Measurements from ENCODE around the gene GMDS. TPM values are rescaled to one million over a fixed set of nuclear protein-coding genes. Genes with fewer than 3 reads are reported as not detected.

GMDS gene
- total and polyA plus RNA-seq, 2 donors (not counting 1 experiment from before 2014, with no cell fraction given): 11.5 to 16.4 TPM

DNA sequence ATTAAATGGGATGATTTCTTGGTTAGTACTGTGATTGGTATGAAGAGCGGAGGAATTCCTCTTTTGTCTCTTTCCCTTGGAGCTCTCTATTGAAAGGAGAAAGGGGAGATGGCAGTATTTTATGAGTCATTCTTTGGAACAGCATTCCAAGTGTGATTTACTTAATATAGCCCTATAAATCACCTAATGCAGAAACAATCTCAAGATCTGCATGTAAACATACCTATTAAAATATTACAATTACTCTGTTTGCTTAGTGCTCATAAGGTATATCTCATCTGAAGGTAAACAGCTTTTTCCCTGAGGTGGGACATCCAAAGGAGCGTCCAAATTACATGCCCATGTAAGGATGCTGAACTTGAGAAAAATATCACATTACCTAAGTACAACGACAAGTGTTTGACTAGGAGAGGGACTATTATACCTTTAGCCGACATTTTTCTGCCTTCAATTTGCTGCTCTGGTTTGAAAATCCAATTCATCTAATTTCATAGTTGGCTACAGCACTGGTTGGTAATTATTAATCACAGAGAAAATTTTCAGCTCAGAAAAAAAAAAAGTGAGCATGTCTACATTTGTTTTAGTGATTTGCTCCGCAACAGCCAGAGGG is 406.7 kb downstream of the GMDS start:
- Mint-ChIP-seq H3K4me1 (no peaks in the 10 kb centered on the region), H3K27ac (no peak overlapping the region), H3K27me3 (no peaks in the 10 kb centered on the region), H3K9me3 (ENCODE audit: insufficient read depth) (no peaks in the 10 kb centered on the region), H3K4me3 (no peak overlapping the region)
- H4K20me1 ChIP-seq (ENCODE audit: control insufficient read depth, insufficient read depth, low read length, poor library complexity, severe bottlenecking): no peaks in the 10 kb centered on the region
- no peak overlapping the region for H3K4me2 ChIP-seq (replicated peaks; ENCODE audit: low read depth, low read length, poor library complexity, severe bottlenecking)
- no peaks in the 10 kb centered on the region for H3K4me1 ChIP-seq (ENCODE audit: control insufficient read depth in 2 of 2, insufficient read depth in 2 of 2, low read length in 2 of 2)
- no peak overlapping the region for H3K9ac ChIP-seq (ENCODE audit: low read length)
- intact Hi-C loops (cut with micrococcal nuclease): no loop called here
- CTCF ChIA-PET: no interaction called here
- H3K9me3 ChIP-seq (ENCODE audit: control extremely low read depth in 1 of 3, control insufficient read depth in 2 of 3, insufficient read depth in 1 of 3, low read length in 2 of 3): no peaks in the 10 kb centered on the region
- H3K4me3 ChIP-seq (ENCODE audit: control extremely low read depth in 1 of 5, extremely low read depth in 1 of 5, insufficient read depth in 1 of 5, low read depth in 2 of 5, low read length in 4 of 5): no peak overlapping the region
- H3K36me3 ChIP-seq (replicated peaks in 1 of 2; ENCODE audit: control extremely low read depth in 1 of 2, control insufficient read depth in 1 of 2, extremely low read depth in 1 of 2, insufficient read depth in 2 of 2, low read length in 1 of 2): no peaks in the 10 kb centered on the region
- H3K79me2 ChIP-seq (ENCODE audit: control insufficient read depth, insufficient read depth, low read length): no peaks in the 10 kb centered on the region
- no CpG with 5 or more reads among the region's 5 CpGs for WGBS (ENCODE audit: insufficient coverage)
- POLR2A ChIA-PET: no interaction called here
- no peak for TF ChIP-seq EZH2 (IDR thresholded peaks at IDR 0.05; ENCODE audit: borderline replicate concordance, insufficient read depth, low read depth, low read length, poor library complexity, severe bottlenecking)
- TF ChIP-seq, protein P1, sequence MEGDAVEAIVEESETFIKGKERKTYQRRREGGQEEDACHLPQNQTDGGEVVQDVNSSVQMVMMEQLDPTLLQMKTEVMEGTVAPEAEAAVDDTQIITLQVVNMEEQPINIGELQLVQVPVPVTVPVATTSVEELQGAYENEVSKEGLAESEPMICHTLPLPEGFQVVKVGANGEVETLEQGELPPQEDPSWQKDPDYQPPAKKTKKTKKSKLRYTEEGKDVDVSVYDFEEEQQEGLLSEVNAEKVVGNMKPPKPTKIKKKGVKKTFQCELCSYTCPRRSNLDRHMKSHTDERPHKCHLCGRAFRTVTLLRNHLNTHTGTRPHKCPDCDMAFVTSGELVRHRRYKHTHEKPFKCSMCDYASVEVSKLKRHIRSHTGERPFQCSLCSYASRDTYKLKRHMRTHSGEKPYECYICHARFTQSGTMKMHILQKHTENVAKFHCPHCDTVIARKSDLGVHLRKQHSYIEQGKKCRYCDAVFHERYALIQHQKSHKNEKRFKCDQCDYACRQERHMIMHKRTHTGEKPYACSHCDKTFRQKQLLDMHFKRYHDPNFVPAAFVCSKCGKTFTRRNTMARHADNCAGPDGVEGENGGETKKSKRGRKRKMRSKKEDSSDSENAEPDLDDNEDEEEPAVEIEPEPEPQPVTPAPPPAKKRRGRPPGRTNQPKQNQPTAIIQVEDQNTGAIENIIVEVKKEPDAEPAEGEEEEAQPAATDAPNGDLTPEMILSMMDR (IDR thresholded peaks at IDR 0.05): no peak
- H3K27me3 ChIP-seq (replicated peaks in 1 of 4; ENCODE audit: control extremely low read depth in 1 of 4, control insufficient read depth in 3 of 4, insufficient read depth in 4 of 4, low read length in 3 of 4): no peaks in the 10 kb centered on the region
- no peak overlapping the region for H3K27ac ChIP-seq (ENCODE audit: low read length in 2 of 2)
- DNase-seq (no peak), ATAC-seq (ENCODE audit: low read depth) (no peak)
- no peak overlapping the region for H2AFZ ChIP-seq (ENCODE audit: insufficient read depth, low read depth, low read length, poor library complexity, severe bottlenecking)

DNA sequence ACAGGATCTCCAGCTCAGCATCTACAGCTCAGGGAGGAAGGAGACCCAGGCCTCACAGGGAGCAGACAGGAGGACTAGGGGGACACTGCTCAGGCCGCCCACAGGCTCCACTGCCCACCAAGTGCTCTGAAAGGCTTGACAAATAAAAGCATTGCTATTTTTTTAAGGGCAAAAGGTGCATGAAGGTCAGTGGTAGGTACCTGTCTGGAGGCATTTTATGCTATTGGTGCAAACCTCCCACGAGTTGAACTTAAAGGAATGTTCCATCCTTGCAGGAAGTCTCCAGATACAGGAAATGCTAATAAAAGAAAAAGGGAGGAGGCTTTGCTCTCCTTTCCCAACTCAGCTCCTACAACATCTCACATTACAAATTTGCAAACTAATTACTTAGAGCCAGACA is 407.6 kb downstream of the GMDS start:
- Histone ChIP-seq H3K27ac (ENCODE audit: low read length in 2 of 2) (no peak overlapping the region), H3K4me1 (ENCODE audit: control insufficient read depth in 2 of 2, insufficient read depth in 2 of 2, low read length in 2 of 2) (no peaks in the 10 kb centered on the region), H2AFZ (ENCODE audit: insufficient read depth, low read depth, low read length, poor library complexity, severe bottlenecking) (no peak overlapping the region), H3K9ac (ENCODE audit: low read length) (no peak overlapping the region), H3K9me3 (ENCODE audit: control extremely low read depth in 1 of 3, control insufficient read depth in 2 of 3, insufficient read depth in 1 of 3, low read length in 2 of 3) (no peaks in the 10 kb centered on the region), H3K27me3 (replicated peaks in 1 of 4; ENCODE audit: control extremely low read depth in 1 of 4, control insufficient read depth in 3 of 4, insufficient read depth in 4 of 4, low read length in 3 of 4) (no peaks in the 10 kb centered on the region), H3K79me2 (ENCODE audit: control insufficient read depth, insufficient read depth, low read length) (no peaks in the 10 kb centered on the region), H4K20me1 (ENCODE audit: control insufficient read depth, insufficient read depth, low read length, poor library complexity, severe bottlenecking) (no peaks in the 10 kb centered on the region), H3K4me2 (replicated peaks; ENCODE audit: low read depth, low read length, poor library complexity, severe bottlenecking) (no peak overlapping the region), H3K4me3 (ENCODE audit: control extremely low read depth in 1 of 5, extremely low read depth in 1 of 5, insufficient read depth in 1 of 5, low read depth in 2 of 5, low read length in 4 of 5) (no peak overlapping the region), H3K36me3 (replicated peaks in 1 of 2; ENCODE audit: control extremely low read depth in 1 of 2, control insufficient read depth in 1 of 2, extremely low read depth in 1 of 2, insufficient read depth in 2 of 2, low read length in 1 of 2) (no peaks in the 10 kb centered on the region)
- intact Hi-C loops (cut with micrococcal nuclease): no loop called here
- ATAC-seq (ENCODE audit: low read depth): no peak
- H3K4me3 Mint-ChIP-seq: no peak overlapping the region
- H3K4me1 Mint-ChIP-seq: no peaks in the 10 kb centered on the region
- ChIA-PET CTCF (no interaction called here), POLR2A (interaction anchor here (0.7 kb wide), 1 partner anchor 9 kb away, joined by 3 read pairs; no protein-coding TSS in a partner anchor)
- no peaks in the 10 kb centered on the region for H3K9me3 Mint-ChIP-seq (ENCODE audit: insufficient read depth)
- no peaks in the 10 kb centered on the region for H3K27me3 Mint-ChIP-seq
- no CpG with 5 or more reads among the region's 2 CpGs for WGBS (ENCODE audit: insufficient coverage)
- DNase-seq: no peak
- H3K27ac Mint-ChIP-seq: no peak overlapping the region
- no peak for TF ChIP-seq EZH2 (IDR thresholded peaks at IDR 0.05; ENCODE audit: borderline replicate concordance, insufficient read depth, low read depth, low read length, poor library complexity, severe bottlenecking)
- TF ChIP-seq, protein P1 (IDR thresholded peaks at IDR 0.05): no peak
